ENCODE results near the gene GTSE1. TPM values are rescaled to one million over a fixed set of nuclear protein-coding genes. Genes with fewer than 3 reads are reported as not detected.

The GTSE1 gene
- total and polyA plus RNA-seq, 2 of the 13 experiments (the other 11 are each of a cell fraction or from before 2014, with no cell fraction given) = 10.7 to 13.5 TPM

GRCh38 chr22:46280999-46281623, 15.6 kb upstream of the GTSE1 start (continued):
- TF ChIP-seq, protein P1, sequence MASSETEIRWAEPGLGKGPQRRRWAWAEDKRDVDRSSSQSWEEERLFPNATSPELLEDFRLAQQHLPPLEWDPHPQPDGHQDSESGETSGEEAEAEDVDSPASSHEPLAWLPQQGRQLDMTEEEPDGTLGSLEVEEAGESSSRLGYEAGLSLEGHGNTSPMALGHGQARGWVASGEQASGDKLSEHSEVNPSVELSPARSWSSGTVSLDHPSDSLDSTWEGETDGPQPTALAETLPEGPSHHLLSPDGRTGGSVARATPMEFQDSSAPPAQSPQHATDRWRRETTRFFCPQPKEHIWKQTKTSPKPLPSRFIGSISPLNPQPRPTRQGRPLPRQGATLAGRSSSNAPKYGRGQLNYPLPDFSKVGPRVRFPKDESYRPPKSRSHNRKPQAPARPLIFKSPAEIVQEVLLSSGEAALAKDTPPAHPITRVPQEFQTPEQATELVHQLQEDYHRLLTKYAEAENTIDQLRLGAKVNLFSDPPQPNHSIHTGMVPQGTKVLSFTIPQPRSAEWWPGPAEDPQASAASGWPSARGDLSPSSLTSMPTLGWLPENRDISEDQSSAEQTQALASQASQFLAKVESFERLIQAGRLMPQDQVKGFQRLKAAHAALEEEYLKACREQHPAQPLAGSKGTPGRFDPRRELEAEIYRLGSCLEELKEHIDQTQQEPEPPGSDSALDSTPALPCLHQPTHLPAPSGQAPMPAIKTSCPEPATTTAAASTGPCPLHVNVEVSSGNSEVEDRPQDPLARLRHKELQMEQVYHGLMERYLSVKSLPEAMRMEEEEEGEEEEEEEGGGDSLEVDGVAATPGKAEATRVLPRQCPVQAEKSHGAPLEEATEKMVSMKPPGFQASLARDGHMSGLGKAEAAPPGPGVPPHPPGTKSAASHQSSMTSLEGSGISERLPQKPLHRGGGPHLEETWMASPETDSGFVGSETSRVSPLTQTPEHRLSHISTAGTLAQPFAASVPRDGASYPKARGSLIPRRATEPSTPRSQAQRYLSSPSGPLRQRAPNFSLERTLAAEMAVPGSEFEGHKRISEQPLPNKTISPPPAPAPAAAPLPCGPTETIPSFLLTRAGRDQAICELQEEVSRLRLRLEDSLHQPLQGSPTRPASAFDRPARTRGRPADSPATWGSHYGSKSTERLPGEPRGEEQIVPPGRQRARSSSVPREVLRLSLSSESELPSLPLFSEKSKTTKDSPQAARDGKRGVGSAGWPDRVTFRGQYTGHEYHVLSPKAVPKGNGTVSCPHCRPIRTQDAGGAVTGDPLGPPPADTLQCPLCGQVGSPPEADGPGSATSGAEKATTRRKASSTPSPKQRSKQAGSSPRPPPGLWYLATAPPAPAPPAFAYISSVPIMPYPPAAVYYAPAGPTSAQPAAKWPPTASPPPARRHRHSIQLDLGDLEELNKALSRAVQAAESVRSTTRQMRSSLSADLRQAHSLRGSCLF (CRISPR knock-in tag; IDR thresholded peaks at IDR 0.05; ENCODE audit: borderline replicate concordance) = no peak
- TF ChIP-seq MED1 (CRISPR knock-in tag; IDR thresholded peaks at IDR 0.05) = no peak
- TF ChIP-seq ZBTB4 (CRISPR knock-in tag; IDR thresholded peaks at IDR 0.05; ENCODE audit: borderline replicate concordance) = no peak

Data from HepG2 (cell line).